ENCODE data around the gene BICD1.

Gene BICD1

GRCh38 chr12:32159925-32160324 is 53.3 kb downstream of the BICD1 start:
- ATAC-seq (ENCODE audit: low read depth) (no peak), DNase-seq (ENCODE audit: low spot score) (no peak)
- no peaks in the 10 kb centered on the region for H3K9me3 ChIP-seq (ENCODE audit: severe bottlenecking)
- H3K4me1 ChIP-seq (ENCODE audit: insufficient read depth, poor library complexity, severe bottlenecking) = no peaks in the 10 kb centered on the region
- 0 out of 2 replicates have a peak, but pooled peaks cover 4% of the 10 kb centered on the region for H3K36me3 ChIP-seq (ENCODE audit: low read depth)
- no peak overlapping the region for H3K27ac ChIP-seq (ENCODE audit: poor library complexity, severe bottlenecking)
- no peak overlapping the region for H3K4me3 ChIP-seq (ENCODE audit: severe bottlenecking)
- TF ChIP-seq CTCF (IDR thresholded peaks at IDR 0.05; ENCODE audit: poor library complexity, severe bottlenecking) = no peak
- H3K27me3 ChIP-seq (ENCODE audit: insufficient read depth, poor library complexity, severe bottlenecking) = no peaks in the 10 kb centered on the region

GRCh38 chr12:32161058-32161457 is 54.4 kb downstream of the BICD1 start:
- Histone ChIP-seq H3K27me3 (ENCODE audit: insufficient read depth, poor library complexity, severe bottlenecking) (no peaks in the 10 kb centered on the region), H3K4me1 (ENCODE audit: insufficient read depth, poor library complexity, severe bottlenecking) (no peaks in the 10 kb centered on the region), H3K27ac (ENCODE audit: poor library complexity, severe bottlenecking) (no peak overlapping the region), H3K9me3 (ENCODE audit: severe bottlenecking) (no peaks in the 10 kb centered on the region), H3K36me3 (ENCODE audit: low read depth) (0 out of 2 replicates have a peak, but pooled peaks cover 4% of the 10 kb centered on the region), H3K4me3 (ENCODE audit: severe bottlenecking) (no peak overlapping the region)
- ATAC-seq (ENCODE audit: low read depth) (no peak), DNase-seq (ENCODE audit: low spot score) (no peak)
- TF ChIP-seq CTCF (IDR thresholded peaks at IDR 0.05; ENCODE audit: poor library complexity, severe bottlenecking) = no peak

DNA sequence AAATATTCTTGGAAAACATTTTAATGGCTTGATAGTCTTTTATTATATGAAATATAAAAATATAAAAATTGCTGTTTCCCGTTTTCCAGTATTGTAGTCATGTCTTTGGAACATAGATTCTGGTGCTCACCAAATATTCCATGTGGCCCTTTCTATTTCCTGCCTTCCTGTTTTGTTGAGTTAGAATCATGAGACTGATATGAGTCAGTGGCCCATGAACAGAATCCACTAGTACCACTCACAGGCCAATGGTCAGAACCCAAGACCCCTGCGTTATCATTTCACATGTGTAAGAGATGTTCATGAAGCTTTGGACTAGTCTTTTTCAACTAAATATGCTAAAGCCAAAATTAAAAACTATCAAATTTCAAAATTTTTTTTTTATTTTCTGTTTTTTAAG is 56.9 kb downstream of the BICD1 start:
- Histone ChIP-seq H3K27me3 (ENCODE audit: insufficient read depth, poor library complexity, severe bottlenecking) (no peaks in the 10 kb centered on the region), H3K27ac (ENCODE audit: poor library complexity, severe bottlenecking) (no peak overlapping the region), H3K9me3 (ENCODE audit: severe bottlenecking) (no peaks in the 10 kb centered on the region), H3K4me3 (ENCODE audit: severe bottlenecking) (no peak overlapping the region), H3K36me3 (ENCODE audit: low read depth) (0 out of 2 replicates have a peak, but pooled peaks cover 4% of the 10 kb centered on the region), H3K4me1 (ENCODE audit: insufficient read depth, poor library complexity, severe bottlenecking) (no peaks in the 10 kb centered on the region)
- DNase-seq (ENCODE audit: low spot score) = no peak
- ATAC-seq (ENCODE audit: low read depth) = no peak
- no peak for TF ChIP-seq CTCF (IDR thresholded peaks at IDR 0.05; ENCODE audit: poor library complexity, severe bottlenecking)

GRCh38 chr12:32166510-32166909 is 59.9 kb downstream of the BICD1 start:
- ATAC-seq (ENCODE audit: low read depth) (no peak), DNase-seq (ENCODE audit: low spot score) (no peak)
- 0 out of 2 replicates have a peak, but pooled peaks cover 4% of the 10 kb centered on the region for H3K36me3 ChIP-seq (ENCODE audit: low read depth)
- no peak overlapping the region for H3K4me3 ChIP-seq (ENCODE audit: severe bottlenecking)
- H3K27me3 ChIP-seq (ENCODE audit: insufficient read depth, poor library complexity, severe bottlenecking) = no peaks in the 10 kb centered on the region
- no peak overlapping the region for H3K27ac ChIP-seq (ENCODE audit: poor library complexity, severe bottlenecking)
- no peaks in the 10 kb centered on the region for H3K9me3 ChIP-seq (ENCODE audit: severe bottlenecking)
- no peak for TF ChIP-seq CTCF (IDR thresholded peaks at IDR 0.05; ENCODE audit: poor library complexity, severe bottlenecking)
- H3K4me1 ChIP-seq (ENCODE audit: insufficient read depth, poor library complexity, severe bottlenecking) = no peaks in the 10 kb centered on the region

DNA sequence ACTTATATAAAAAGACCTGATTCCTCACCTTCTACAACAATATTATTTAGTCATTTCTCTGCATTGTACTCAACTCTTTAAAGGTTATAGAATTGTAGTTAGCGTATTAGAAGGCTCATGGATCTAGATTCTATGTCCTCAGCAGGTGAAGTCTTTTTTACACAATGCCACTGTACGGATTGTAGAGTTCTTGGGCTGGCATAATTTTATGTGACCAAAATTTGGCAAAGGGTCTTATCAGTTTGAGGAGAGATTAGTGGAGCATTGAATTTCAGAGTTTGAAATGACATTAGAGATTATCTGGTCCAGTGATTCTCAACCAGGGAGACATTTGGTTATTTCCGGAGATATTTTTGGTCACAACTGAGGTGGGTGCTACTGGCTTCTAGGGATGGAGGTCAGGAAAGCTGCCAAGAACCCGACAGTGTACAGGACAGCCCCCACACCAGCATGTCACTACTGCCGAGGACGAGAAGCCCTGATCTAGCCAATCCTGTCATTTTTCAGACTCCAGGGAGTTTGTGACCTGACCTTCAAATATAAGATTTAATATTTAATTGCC is 63.9 kb downstream of the BICD1 start:
- H3K27ac ChIP-seq (ENCODE audit: poor library complexity, severe bottlenecking) = no peak overlapping the region
- H3K27me3 ChIP-seq (ENCODE audit: insufficient read depth, poor library complexity, severe bottlenecking) = no peaks in the 10 kb centered on the region
- no peak overlapping the region for H3K4me3 ChIP-seq (ENCODE audit: severe bottlenecking)
- DNase-seq (ENCODE audit: low spot score) (no peak), ATAC-seq (ENCODE audit: low read depth) (no peak)
- no peak for TF ChIP-seq CTCF (IDR thresholded peaks at IDR 0.05; ENCODE audit: poor library complexity, severe bottlenecking)
- no peaks in the 10 kb centered on the region for H3K4me1 ChIP-seq (ENCODE audit: insufficient read depth, poor library complexity, severe bottlenecking)
- H3K36me3 ChIP-seq (ENCODE audit: low read depth) = no peaks in the 10 kb centered on the region
- no peaks in the 10 kb centered on the region for H3K9me3 ChIP-seq (ENCODE audit: severe bottlenecking)
